ENCODE results near the gene LRTM1. TPM values are rescaled to one million over a fixed set of nuclear protein-coding genes. Genes with fewer than 3 reads are reported as not detected.

The LRTM1 gene
- total and polyA plus RNA-seq, 11 donors = not detected

GRCh38 chr3:54906763-54907162, 21.1 kb downstream of the LRTM1 start:
- H3K27ac ChIP-seq = peak overlapping the region in 2 of 12 donors; percentile 0 to 9
- no peaks in the 10 kb centered on the region for H3K36me3 ChIP-seq
- H3K9me3 ChIP-seq = peaks cover 0 to 4% (median under 1%) of the 10 kb centered on the region in 12 donors
- peaks cover 0 to 25% (median 0%) of the 10 kb centered on the region in 12 donors for H3K4me1 ChIP-seq
- intact Hi-C loops (cut with DNase I) = no loop called here
- H3K27me3 ChIP-seq = no peaks in the 10 kb centered on the region
- no peak overlapping the region for H3K4me3 ChIP-seq
- 72 to 85% (median 76%) methylated on average over 2 of the region's 2 CpGs for WGBS, 4 donors
- ATAC-seq (peak; percentile 69 to 89 (median 72)), DNase-seq (no peak)
- TF ChIP-seq CTCF (IDR thresholded peaks at IDR 0.05) (no peak), POLR2A (IDR thresholded peaks at IDR 0.05) (no peak)

GRCh38 chr3:54905920-54906319, 21.9 kb downstream of the LRTM1 start:
- intact Hi-C loops (cut with DNase I) = no loop called here
- ATAC-seq (no peak), DNase-seq (no peak)
- H3K4me3 ChIP-seq = no peak overlapping the region
- H3K27ac ChIP-seq = no peak overlapping the region
- H3K4me1 ChIP-seq = peaks cover 0 to 33% (median 3%) of the 10 kb centered on the region in 12 donors
- H3K36me3 ChIP-seq = no peaks in the 10 kb centered on the region
- no peaks in the 10 kb centered on the region for H3K27me3 ChIP-seq
- H3K9me3 ChIP-seq = no peaks in the 10 kb centered on the region
- WGBS, 4 donors = 78 to 85% (median 81%) methylated on average over 3 of the region's 3 CpGs
- no peak for TF ChIP-seq CTCF (IDR thresholded peaks at IDR 0.05)

GRCh38 chr3:54905261-54905888, 22.5 kb downstream of the LRTM1 start:
- Histone ChIP-seq H3K36me3 (no peaks in the 10 kb centered on the region), H3K27ac (no peak overlapping the region), H3K9me3 (no peaks in the 10 kb centered on the region), H3K4me3 (no peak overlapping the region), H3K4me1 (peaks cover 0 to 39% (median 5%) of the 10 kb centered on the region in 12 donors), H3K27me3 (no peaks in the 10 kb centered on the region)
- no peak for DNase-seq
- intact Hi-C loops (cut with DNase I) = no loop called here
- no peak for TF ChIP-seq CTCF (IDR thresholded peaks at IDR 0.05)
- TF ChIP-seq POLR2A (IDR thresholded peaks at IDR 0.05) = no peak
- 49 to 85% (median 78%) methylated on average over 2 of the region's 2 CpGs for WGBS, 4 donors
- no peak for ATAC-seq

- 81 to 88% (median 84%) methylated on average over 4 of the region's 4 CpGs for WGBS, 4 donors
- Histone ChIP-seq H3K9me3 (no peaks in the 10 kb centered on the region), H3K4me1 (peaks cover 0 to 32% (median 5%) of the 10 kb centered on the region in 12 donors), H3K4me3 (no peak overlapping the region), H3K27ac (peak overlapping the region in 6 of 12 donors; percentile 6 to 76 (median 42)), H3K27me3 (no peaks in the 10 kb centered on the region), H3K36me3 (no peaks in the 10 kb centered on the region)
- no peak for ATAC-seq
- no peak for DNase-seq
- intact Hi-C loops (cut with DNase I) = no loop called here
- TF ChIP-seq POLR2A (IDR thresholded peaks at IDR 0.05) (no peak), CTCF (IDR thresholded peaks at IDR 0.05) (no peak)
Measured at GRCh38 chr3:54901906-54902685, 25.8 kb downstream of the LRTM1 start.
